ENCODE results near the gene UQCC2.

The UQCC2 gene

DNA sequence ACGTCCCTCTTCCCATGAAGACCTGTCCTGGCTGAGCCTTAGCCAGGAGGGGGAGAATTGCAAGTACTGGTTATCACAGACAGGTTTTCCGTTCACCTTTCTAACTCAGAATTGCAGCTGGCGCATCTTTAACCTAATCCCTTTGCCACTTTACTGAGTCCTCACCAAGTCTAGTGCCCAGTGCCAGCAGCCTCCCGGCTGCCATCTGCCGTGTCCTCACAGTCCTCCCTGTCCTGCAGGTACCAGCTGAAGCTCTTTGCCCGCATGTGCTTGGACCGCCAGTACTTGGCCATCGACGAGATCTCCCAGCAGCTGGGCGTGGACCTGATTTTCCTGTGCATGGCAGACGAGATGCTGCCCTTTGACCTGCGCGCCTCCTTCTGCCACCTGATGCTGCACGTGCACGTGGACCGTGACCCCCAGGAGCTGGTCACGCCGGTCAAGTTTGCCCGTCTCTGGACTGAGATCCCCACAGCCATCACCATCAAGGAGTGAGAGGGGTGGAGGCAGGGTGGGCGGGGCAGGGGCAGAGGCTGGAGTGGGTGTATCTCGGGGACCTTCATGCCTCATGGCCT lies 41.3 kb downstream of the UQCC2 start:
- TF ChIP-seq POLR2A (IDR thresholded peaks at IDR 0.05; ENCODE audit: low read length) (no peak), GATA1 (IDR thresholded peaks at IDR 0.05; ENCODE audit: low read depth, low read length) (no peak)
- no peak for DNase-seq

DNA sequence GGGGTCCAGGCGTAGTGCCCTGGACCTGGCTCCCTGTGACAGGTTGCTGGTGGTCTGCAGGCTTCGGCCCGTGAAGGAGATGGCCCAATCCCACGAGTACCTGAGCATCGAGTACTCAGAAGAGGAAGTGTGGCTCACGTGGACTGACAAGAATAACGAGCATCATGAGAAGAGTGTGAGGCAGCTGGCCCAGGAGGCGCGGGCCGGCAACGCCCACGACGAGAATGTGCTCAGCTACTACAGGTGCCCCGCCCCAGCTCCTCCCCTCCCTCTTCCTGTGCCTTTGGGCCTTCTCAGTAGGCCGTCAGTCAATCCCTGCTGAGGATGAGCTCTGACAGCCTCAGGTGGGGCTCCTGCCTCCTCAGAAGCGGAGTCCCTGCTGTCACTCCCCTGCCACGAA lies 42.6 kb downstream of the UQCC2 start:
- no peak for DNase-seq
- no peak for TF ChIP-seq GATA1 (IDR thresholded peaks at IDR 0.05; ENCODE audit: low read depth, low read length)
- no peak for TF ChIP-seq POLR2A (IDR thresholded peaks at IDR 0.05; ENCODE audit: low read length)

DNA sequence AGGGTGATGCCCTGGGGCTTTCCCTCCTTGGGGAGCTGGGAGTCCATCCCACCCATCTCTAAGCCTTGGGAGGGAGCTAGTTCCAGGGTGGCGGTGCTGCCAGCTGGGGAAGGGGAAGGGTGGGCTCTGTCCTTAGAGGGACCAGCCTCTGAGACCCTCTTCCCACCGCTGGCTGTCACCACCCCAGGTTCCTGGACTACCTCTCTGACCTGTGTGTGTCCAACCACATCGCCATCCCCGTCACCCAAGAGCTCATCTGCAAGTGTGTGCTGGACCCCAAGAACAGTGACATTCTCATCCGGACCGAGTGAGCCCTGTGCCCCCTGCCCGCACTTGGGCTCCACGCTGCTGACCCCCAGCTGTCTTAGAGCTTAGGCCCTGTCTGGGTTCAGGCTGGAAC lies 43.2 kb downstream of the UQCC2 start:
- no peak for DNase-seq

DNA sequence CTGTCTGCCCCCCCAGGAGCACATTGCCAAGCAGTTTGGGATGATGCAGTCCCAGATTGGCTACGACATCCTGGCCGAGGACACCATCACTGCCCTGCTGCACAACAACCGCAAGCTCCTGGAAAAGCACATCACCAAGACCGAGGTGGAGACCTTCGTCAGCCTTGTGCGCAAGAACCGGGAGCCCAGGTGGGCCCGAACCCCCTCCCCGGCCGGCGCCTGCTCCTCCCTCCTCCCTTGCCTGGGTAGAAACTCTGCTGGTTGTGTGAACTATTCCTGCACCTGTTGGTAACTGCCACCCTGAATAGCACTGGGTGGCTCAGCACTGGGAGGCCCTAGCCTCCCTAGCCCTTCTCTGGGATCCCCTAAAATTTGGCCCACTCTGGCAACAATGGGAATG lies 43.7 kb downstream of the UQCC2 start:
- TF ChIP-seq POLR2A (IDR thresholded peaks at IDR 0.05; ENCODE audit: low read length) (no peak), GATA1 (IDR thresholded peaks at IDR 0.05; ENCODE audit: low read depth, low read length) (no peak)
- DNase-seq, result no peak

More for the DNA sequence above, 43.2 kb downstream of the UQCC2 start:
- TF ChIP-seq POLR2A (IDR thresholded peaks at IDR 0.05; ENCODE audit: low read length) (no peak), GATA1 (IDR thresholded peaks at IDR 0.05; ENCODE audit: low read depth, low read length) (no peak)

DNA sequence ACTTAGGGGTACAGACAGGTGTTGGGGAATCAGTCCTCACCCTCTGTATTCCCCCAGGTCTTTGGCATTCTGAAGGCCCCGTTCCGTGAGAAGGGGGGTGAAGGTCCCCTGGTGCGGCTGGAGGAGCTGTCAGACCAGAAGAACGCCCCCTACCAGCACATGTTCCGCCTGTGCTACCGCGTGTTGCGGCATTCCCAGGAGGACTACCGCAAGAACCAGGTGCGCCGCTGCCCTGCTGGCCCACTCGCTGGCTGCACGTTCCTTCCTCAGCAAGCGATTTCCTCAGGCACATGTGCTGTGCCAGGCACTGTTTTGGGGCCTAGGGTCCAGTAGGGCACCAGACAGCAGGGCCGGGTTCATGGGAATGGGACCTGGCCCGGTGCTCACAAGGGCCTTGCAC lies 44.4 kb downstream of the UQCC2 start:
- no peak for DNase-seq
- TF ChIP-seq GATA1 (IDR thresholded peaks at IDR 0.05; ENCODE audit: low read depth, low read length) (no peak), POLR2A (IDR thresholded peaks at IDR 0.05; ENCODE audit: low read length) (no peak)

DNA sequence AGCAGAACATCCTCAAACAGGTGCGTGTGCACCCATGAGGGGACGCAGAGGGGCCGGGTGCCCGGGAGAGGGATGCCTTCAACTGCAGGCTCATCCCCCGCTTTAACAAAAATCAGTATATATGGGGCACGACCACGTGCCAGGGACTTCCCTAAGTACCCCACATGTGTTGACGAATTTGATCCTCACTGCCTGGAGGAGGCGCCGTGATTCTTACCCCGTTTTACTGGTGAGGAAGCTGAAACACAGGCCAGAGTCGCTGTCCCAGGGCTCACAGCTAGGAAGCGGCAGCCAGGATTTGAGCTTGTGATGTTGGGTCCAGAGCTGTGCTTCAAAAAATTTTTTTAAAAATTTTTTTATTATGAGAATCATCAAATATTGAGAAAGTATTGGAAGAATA lies 45.5 kb downstream of the UQCC2 start:
- DNase-seq, result no peak
- TF ChIP-seq POLR2A (IDR thresholded peaks at IDR 0.05; ENCODE audit: low read length), result no peak
- no peak for TF ChIP-seq GATA1 (IDR thresholded peaks at IDR 0.05; ENCODE audit: low read depth, low read length)

DNA sequence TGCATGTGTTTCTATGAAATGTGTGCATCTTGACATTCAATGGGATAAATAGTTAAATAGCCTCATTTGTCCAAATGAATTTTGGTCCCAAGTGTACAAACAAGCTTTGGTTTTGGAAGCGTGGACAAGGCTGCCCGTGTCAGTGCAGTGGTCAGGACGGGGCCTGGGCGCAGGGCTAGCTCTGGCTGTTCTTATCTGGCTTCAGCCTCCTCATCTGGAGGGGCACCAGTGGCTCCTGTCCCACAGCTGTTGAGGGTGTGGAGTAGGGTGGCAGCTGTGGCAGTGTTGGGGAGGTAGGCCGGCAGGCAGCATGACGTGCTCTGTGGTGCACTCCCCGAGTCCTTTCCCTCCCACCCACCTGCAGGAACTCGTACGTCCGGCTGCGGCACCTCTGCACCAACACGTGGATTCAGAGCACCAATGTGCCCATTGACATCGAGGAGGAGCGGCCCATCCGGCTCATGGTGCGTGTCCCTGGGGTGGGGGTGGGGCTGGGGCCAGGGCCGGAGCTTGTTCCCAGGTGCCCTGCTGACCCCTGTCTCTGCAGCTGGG lies 46.9 kb downstream of the UQCC2 start:
- no peak for DNase-seq
- TF ChIP-seq POLR2A (IDR thresholded peaks at IDR 0.05; ENCODE audit: low read length) (no peak), GATA1 (IDR thresholded peaks at IDR 0.05; ENCODE audit: low read depth, low read length) (no peak)

DNA sequence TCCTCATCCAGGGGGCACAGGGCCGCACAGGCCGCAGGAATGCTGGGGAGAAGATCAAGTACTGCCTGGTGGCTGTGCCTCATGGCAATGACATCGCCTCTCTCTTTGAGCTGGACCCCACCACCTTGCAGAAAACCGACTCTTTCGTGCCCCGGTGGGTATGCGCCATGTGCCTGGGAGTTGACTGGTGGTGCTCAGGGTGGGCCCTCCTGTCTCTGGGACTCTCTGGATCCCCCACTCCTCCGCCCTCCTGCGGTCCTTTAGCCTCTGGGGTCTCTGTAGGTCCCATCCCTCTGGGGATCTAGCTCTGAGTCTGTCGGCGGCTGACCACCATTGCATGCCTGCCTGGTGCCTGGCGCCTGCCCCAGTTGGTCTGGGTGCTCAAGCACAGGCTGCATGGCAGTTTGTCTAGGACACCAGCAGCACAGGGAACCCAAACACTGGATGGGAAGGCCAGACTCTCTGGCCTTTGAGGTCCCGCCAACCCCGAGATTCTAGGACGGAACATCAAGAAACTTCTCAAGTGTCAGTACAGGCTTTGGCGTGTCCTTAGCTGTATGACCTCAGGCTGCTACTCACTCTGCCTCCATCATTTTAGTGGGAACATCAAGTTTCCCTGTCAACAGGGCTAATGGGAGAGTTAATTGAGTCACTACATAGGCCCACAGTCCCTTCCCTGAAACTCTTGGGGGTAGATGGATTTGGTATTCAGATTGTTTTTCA lies 47.6 kb downstream of the UQCC2 start:
- TF ChIP-seq GATA1 (IDR thresholded peaks at IDR 0.05; ENCODE audit: low read depth, low read length) (no peak), POLR2A (IDR thresholded peaks at IDR 0.05; ENCODE audit: low read length) (no peak)
- no peak for DNase-seq

DNA sequence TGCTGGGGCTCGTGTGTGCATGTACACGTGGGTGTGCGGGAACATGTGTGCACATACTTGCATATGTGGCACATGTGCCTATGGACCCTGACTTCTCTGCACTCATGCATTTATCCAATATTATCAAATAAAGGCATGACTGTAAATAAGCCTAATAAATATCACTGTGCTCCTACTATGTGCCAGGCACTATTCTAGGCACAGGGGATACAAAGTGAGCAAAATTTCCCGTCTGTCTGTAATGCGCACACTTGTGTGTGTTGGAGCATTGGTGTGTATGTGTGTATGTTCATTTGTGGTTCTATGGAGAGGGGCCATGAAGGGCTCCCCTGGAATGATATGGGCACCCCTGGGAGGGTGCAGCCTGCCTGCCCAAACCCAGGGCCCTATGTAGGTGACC lies 48.5 kb downstream of the UQCC2 start:
- TF ChIP-seq POLR2A (IDR thresholded peaks at IDR 0.05; ENCODE audit: low read length), result no peak
- no peak for DNase-seq

DNA sequence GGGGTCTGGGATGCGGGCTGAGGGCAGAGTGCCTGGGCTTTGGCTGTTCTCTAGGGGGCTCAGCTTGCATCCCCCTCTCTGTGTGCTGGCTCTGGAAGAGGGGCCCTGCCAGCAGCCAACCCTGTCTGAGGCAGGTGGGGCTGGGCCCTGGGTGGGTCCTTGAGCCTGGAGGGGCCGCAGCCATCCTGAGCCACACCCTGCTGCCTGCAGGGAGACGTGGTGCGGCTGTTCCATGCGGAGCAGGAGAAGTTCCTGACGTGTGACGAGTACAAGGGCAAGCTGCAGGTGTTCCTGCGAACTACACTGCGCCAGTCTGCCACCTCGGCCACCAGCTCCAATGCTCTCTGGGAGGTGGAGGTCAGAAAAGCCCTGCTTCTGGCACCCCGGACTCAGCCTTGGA lies 49.2 kb downstream of the UQCC2 start:
- TF ChIP-seq GATA1 (IDR thresholded peaks at IDR 0.05; ENCODE audit: low read depth, low read length), result no peak
- TF ChIP-seq POLR2A (IDR thresholded peaks at IDR 0.05; ENCODE audit: low read length), result no peak
- DNase-seq, result no peak

DNA sequence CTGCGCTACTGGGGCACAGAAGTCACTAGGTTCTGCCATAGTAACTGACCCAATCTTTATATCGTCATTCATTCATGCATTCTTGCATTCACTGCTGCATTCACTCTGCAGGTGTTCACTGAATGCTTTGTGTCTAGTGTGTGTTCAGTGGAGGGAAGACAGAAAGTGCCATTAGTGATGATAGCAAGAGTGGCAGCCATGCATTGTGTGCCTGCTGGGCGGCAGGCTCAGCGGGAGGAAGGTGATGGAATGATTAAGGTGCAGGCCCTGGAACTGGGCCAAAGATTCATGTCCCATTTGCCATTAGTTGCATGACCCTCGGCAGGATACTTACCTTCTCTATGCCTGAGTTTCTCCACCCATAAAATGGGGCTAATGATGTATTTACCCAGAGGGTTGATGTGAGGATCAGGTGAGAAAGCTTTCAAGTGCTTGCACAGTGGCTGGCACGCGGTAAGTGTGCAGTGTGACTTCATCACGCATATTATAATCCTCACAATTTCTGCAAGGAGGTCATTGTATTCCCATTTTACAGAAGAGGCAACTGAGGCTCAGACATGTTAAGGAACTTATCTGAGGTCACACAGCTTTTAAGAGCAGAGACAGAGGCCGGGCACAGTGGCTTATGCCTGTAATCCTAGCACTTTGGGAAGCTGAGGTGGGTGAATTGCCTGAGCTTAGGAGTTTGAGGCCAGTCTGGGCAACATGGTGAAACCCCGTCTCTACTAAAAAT lies 50.2 kb downstream of the UQCC2 start:
- no peak for DNase-seq
- no peak for TF ChIP-seq POLR2A (IDR thresholded peaks at IDR 0.05; ENCODE audit: low read length)
- no peak for TF ChIP-seq GATA1 (IDR thresholded peaks at IDR 0.05; ENCODE audit: low read depth, low read length)

DNA sequence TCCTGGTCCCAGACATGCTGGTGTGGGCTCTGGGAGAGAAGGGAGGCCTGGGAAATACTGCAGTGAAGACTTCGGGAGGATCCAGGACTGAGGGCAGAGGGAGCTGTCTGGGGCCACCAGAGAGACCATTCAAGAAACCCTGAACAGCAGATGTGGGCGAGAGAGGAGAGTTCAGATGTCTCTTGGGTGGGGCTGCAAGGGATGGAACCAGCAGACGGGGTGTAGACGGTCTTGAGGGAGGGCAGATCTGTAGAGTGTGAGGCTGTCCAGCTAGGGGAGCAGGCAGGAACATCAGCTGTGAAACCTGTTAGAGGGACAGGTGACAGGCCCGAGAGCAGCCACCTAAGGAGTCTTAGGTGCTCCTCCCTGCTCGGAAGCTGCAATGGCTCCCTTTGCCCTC lies 51.5 kb downstream of the UQCC2 start:
- no peak for DNase-seq
- TF ChIP-seq GATA1 (IDR thresholded peaks at IDR 0.05; ENCODE audit: low read depth, low read length) (no peak), POLR2A (IDR thresholded peaks at IDR 0.05; ENCODE audit: low read length) (no peak)

DNA sequence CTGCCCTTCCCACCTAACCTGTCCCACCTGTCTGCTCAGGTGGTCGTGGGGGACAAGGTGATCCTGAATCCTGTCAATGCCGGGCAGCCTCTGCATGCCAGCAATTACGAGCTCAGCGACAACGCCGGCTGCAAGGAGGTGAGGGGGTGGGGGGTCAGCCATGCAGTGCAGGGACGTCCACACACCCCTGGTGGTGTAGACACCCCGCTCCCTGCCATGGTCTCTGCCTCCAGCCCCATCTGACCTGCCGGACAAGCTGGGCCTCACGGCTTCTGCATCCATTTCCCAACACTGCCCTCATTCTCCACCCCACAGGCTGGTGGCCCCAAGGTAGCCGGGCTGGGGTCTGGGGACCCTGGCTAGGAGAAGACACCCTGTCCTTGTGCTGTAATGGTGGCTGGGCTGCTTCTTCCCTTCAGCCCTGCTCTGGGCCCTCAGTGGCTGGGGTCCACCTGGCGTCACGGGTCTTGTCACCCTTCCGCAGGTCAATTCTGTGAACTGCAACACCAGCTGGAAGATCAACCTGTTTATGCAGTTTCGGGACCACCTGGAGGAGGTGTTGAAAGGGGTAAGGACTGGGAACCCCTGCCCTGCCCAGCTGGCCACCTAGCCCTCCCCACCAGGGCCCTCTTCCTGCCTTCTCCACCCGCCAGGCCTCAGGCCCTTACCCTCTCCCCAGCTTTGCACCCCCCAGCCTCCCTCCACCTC lies 52.4 kb downstream of the UQCC2 start:
- TF ChIP-seq POLR2A (IDR thresholded peaks at IDR 0.05; ENCODE audit: low read length), result no peak
- no peak for TF ChIP-seq GATA1 (IDR thresholded peaks at IDR 0.05; ENCODE audit: low read depth, low read length)
- DNase-seq, result no peak

DNA sequence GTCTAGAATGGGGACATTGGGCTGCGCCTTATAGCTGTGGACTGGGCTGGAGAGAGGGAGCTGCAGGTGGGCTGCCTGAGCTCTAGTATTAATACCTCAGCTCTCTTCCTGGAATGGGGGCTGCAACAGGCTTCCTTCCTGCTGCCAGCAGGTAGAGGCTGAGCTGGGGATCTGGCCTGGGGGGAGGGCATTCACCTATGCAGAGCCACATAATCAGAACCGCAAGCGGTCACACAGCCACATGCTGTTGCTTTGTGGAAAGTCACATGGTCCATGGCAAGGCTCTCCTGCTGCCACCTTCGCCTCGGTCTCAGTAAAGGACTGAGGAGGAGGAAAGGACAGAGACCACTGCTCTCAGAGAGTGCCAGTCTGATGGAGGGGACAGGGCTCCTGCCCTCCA lies 54.7 kb downstream of the UQCC2 start:
- DNase-seq, result no peak
- TF ChIP-seq GATA1 (IDR thresholded peaks at IDR 0.05; ENCODE audit: low read depth, low read length) (no peak), POLR2A (IDR thresholded peaks at IDR 0.05; ENCODE audit: low read length) (no peak)

All from erythroblast (primary cell).